GM12892 (cell line): ENCODE results near the gene COL18A1.

Experiments used
- DNase-seq: peaks from one replicate; pipeline ENCODE4 v3.0.0; 2011; ENCODE audit not compliant: insufficient read length
- FAIRE-seq: peaks from 2 replicates; lab custom pipeline; 2011; peaks lifted over from hg19 to GRCh38; lab: Jason Lieb, UNC
- POLR2A ChIP-seq: IDR thresholded peaks from 2 replicates; pipeline ENCODE4 v1.6.1; 2011; ENCODE audit warnings: low read depth, low read length, control low read depth
- POLR2AphosphoS5 ChIP-seq: IDR thresholded peaks from 2 replicates; pipeline ENCODE4 v1.6.1; 2011; ENCODE audit warnings: low read depth, low read length, control low read depth
- TAF1 ChIP-seq: IDR thresholded peaks from 2 replicates; pipeline ENCODE4 v1.6.1; 2011; ENCODE audit warnings: low read depth, mild to moderate bottlenecking, control low read depth, low read length, borderline replicate concordance

Gene COL18A1

GRCh38 chr21:45545691-45546531, 140.9 kb downstream of the COL18A1 start:
- FAIRE-seq, result no peak
- DNase-seq, result no peak
- TF ChIP-seq POLR2AphosphoS5 (no peak), TAF1 (no peak), POLR2A (no peak)

DNA sequence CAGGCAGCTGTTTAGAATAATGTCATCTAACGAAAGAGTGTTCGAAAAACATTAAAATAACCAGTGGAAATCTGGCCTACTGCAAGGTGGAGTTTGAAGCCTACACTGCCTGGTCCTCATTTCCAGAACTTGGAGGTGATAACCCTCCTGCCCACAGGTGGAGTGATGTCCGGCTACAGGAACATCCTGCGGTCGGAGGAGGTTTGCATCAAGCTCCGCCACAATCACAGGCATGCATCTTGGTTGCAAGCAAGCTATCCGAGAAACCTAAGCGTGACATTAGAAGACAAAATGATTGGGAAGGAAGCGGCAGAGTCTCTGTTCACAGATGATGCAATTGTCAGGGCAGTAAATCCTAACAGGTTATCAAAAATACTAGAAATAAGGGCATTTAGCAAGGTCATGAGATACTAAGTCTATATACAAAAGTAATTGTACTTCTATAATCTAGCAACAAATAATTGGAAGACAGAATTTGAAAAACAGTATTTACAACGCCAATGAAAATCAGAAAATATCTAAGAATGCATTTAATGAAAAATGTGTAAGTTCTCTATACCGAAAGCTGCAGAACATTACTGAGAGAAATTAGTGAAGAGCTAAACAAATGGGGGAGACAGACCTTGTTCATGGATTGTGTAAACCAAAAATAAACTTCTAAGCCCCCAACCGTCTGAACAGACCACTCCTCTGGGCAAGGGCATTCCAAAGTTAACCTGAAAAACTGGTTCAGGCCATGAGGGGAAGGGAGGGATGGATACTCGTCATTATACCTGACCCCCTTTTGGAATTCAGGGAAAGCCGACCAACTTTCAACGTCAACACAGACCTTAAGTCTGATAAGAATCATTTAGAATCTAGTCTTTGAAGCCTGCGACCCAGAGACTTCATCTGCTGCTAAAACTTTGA, 141.9 kb downstream of the COL18A1 start:
- DNase-seq (no peak), FAIRE-seq (no peak)
- TF ChIP-seq POLR2A (no peak), POLR2AphosphoS5 (no peak), TAF1 (no peak)

- TF ChIP-seq POLR2A (no peak), POLR2AphosphoS5 (no peak), TAF1 (no peak)
- DNase-seq (no peak), FAIRE-seq (peak; percentile 9)
Observed at GRCh38 chr21:45547545-45547900, 142.6 kb downstream of the COL18A1 start.

- FAIRE-seq (no peak), DNase-seq (no peak)
- no peak for TF ChIP-seq TAF1
- no peak for TF ChIP-seq POLR2A
- TF ChIP-seq POLR2AphosphoS5, result no peak
Observed at GRCh38 chr21:45548711-45549491, 143.9 kb downstream of the COL18A1 start.

- DNase-seq (peak; percentile 66), FAIRE-seq (peak; percentile 96)
- TF ChIP-seq POLR2AphosphoS5 (peak; percentile 55; the same call in 1 of the 2 replicates), POLR2A (no peak), TAF1 (no peak)
Observed at GRCh38 chr21:45549626-45550463, 144.9 kb downstream of the COL18A1 start.

DNA sequence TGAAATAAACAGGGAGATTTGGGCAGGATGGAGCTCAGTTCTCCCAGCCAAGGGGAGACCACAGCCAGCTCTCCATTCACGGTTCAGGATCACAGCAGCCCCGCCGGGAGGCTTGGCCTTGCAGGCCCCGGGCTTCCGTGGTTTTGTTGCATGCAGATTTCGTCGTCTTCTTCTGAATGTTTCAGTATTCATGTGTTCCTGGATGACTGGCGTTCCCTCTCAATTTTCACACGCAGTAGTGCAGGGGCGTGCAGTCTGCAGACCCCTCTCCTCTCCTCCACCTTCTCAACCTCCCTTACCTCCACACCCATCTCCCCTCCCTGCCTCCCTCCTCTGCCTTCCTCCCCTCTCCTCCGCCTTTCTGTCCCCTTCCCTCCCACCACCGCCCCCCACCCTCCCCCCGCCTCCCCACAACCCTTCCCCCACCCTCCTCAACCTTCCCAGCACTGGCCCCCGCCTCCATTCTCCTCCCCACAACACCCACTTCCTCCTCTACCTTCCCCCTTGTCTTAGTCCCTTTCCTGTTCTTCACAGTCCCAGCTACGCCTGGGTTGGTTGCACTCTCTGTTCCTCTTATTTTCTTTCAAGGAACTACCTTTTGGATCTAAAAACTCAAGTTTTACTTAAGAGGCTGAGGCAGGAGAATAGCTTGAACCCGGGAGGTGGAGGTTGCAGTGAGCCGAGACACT, 145.7 kb downstream of the COL18A1 start:
- FAIRE-seq (no peak), DNase-seq (peak; percentile 54)
- TF ChIP-seq POLR2A (no peak), TAF1 (no peak), POLR2AphosphoS5 (no peak)

DNA sequence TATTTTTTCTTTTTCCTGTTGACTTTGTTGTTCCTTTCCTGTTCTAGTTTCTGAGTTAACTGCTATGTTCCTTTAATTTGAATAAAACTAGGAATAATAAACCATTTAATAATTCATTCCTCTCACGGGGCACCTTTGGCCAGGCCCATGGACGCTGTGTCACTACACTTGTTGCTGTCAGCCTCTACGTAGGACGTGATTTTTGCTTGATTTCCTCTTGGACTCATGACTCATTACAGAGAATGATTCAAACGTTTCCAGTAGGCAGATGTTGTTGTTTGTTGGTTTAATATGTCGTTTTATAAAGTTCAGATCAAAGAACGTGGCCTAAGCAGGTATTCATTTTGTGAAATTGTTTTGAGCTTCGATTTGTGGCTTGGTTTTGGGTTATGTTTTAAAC, 146.4 kb downstream of the COL18A1 start:
- FAIRE-seq (no peak), DNase-seq (no peak)
- TF ChIP-seq POLR2AphosphoS5, result no peak
- TF ChIP-seq POLR2A, result no peak
- TF ChIP-seq TAF1, result no peak

DNA sequence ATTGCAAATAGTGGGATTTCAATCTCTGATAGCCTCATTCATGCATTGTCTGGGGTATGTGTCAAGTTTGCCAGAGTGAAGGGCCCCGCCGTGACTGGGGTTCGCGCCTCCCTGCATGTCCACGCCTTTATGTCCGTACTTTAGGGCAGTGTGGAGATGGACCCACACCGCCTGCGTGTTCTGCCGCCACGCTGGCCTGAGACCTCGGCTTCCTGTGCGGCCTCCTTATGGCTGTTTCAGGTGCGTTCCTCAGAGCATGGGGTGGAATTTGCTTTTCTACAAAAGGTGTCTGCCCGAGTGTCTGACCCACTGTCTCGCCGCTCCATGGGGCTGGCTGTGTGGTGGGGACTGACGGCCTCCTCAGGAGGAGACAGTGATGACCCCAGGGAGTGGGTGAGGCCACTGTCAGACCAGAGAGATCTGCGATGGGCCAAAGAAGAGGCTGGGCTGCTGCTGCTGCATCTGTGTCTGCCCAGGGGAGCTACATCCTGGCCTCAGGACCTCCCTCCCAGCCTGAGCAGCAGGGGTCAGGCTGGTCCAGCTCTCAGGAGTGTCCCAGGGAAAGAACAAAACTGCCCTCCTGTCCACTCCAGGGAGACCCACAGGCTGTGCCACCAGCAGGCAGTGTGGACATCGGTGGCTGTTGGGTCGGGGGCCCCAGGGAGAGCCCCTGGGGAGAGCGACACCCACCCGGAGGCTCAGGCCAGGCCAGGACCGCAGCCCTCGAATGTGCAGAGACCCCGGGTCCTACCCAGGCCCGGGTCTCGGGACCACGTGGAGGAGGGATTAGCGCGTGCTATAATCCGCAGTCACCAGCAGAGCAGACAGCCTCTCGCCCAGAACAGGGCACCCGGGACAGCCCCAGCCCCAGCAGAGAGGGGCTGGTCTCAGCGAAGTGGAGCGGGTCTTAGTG, 147.1 kb downstream of the COL18A1 start:
- TF ChIP-seq TAF1, result no peak
- TF ChIP-seq POLR2AphosphoS5, result no peak
- TF ChIP-seq POLR2A, result no peak
- FAIRE-seq, result no peak
- no peak for DNase-seq

DNA sequence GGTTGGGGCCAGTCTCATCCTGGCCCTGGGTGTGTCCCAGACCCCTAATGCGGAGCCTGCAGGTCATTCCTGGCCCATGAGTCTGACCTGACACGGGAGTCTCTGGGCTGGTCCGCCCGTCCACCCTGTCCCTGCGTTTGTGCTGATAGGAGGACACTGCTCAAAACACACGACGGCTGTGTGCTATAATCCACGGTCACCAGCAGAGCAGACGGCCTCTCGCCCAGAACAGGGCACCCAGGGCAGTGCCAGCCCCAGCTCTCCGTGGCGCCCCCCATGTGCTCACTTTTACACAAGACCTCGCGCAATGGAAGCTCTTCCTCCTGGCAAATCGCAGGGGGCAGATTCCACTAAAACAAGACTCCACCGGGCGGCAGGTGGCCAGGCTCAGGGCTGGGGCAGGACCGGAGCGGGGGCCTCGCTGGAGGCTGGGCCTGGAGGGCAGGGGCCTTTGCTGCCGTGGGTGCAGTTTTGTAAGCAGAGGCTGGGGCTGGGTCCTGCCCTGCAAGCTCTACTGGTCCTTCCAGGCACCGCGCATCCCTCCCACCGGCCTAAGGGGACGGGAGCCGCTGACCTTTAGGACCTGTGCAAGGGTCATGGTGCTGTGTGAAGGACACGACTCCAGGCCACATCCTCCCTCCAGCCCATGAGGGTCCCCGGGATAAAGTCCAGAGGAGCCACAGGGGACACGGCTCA, 147.9 kb downstream of the COL18A1 start:
- FAIRE-seq, result no peak
- no peak for DNase-seq
- no peak for TF ChIP-seq TAF1
- no peak for TF ChIP-seq POLR2A
- no peak for TF ChIP-seq POLR2AphosphoS5
